ENCODE data around the gene TBL1XR1. TPM values are rescaled to one million over a fixed set of nuclear protein-coding genes. Genes with fewer than 3 reads are reported as not detected.

The TBL1XR1 gene
- total and polyA plus RNA-seq, 8 donors: 14.1 to 93.0 (median 47.2) TPM

- no peaks in the 10 kb centered on the region for H3K36me3 ChIP-seq
- H3K27ac ChIP-seq: no peak overlapping the region
- ATAC-seq (no peak), DNase-seq (no peak), FAIRE-seq (no peak)
- 70 to 71% methylated on average over 10 of the region's 10 CpGs for WGBS, 2 donors
- peaks cover 0 to 17% (median 8%) of the 10 kb centered on the region in 3 donors for H3K4me1 ChIP-seq
- intact Hi-C loops (cut with DNase I): no loop called here
- H3K9me3 ChIP-seq: no peaks in the 10 kb centered on the region
- TF ChIP-seq CTCF (IDR thresholded peaks at IDR 0.05): no peak
- no peak overlapping the region for H3K4me3 ChIP-seq
- no peaks in the 10 kb centered on the region for H3K27me3 ChIP-seq
Observed at GRCh38 chr3:177179281-177180067, 17.8 kb downstream of the TBL1XR1 start.

GRCh38 chr3:177177749-177178221 lies 19.5 kb downstream of the TBL1XR1 start:
- H3K4me1 ChIP-seq: peaks cover 0 to 18% (median 8%) of the 10 kb centered on the region in 3 donors
- H3K36me3 ChIP-seq: no peaks in the 10 kb centered on the region
- H3K9me3 ChIP-seq: no peaks in the 10 kb centered on the region
- H3K27me3 ChIP-seq: no peaks in the 10 kb centered on the region
- no peak for TF ChIP-seq CTCF (IDR thresholded peaks at IDR 0.05)
- ATAC-seq: peak; percentile 35 to 83 (median 66)
- DNase-seq: no peak
- WGBS, 2 donors: 14 to 17% methylated on average over 8 of the region's 8 CpGs
- no peak overlapping the region for H3K4me3 ChIP-seq
- no peak overlapping the region for H3K27ac ChIP-seq
- intact Hi-C loops (cut with DNase I): no loop called here
- FAIRE-seq: no peak

- WGBS, 2 donors: 38 to 43% methylated on average over 5 of the region's 5 CpGs
- H3K4me1 ChIP-seq: peaks cover 0 to 18% (median 15%) of the 10 kb centered on the region in 3 donors
- no peak overlapping the region for H3K27ac ChIP-seq
- no peak for DNase-seq
- H3K27me3 ChIP-seq: no peaks in the 10 kb centered on the region
- intact Hi-C loops (cut with DNase I): no loop called here
- no peak for FAIRE-seq
- no peaks in the 10 kb centered on the region for H3K36me3 ChIP-seq
- no peak for TF ChIP-seq CTCF (IDR thresholded peaks at IDR 0.05)
- ATAC-seq: no peak
- H3K4me3 ChIP-seq: no peak overlapping the region
- no peaks in the 10 kb centered on the region for H3K9me3 ChIP-seq
Observed at GRCh38 chr3:177174607-177175170, 22.6 kb downstream of the TBL1XR1 start.

- Histone ChIP-seq H3K27me3 (no peaks in the 10 kb centered on the region), H3K4me3 (no peak overlapping the region), H3K27ac (no peak overlapping the region), H3K9me3 (no peaks in the 10 kb centered on the region), H3K36me3 (no peaks in the 10 kb centered on the region), H3K4me1 (peaks cover 0 to 13% (median 8%) of the 10 kb centered on the region in 3 donors)
- ATAC-seq (peak in 2 of 4 donors; percentile 47 to 60), FAIRE-seq (no peak), DNase-seq (no peak)
- TF ChIP-seq CTCF (IDR thresholded peaks at IDR 0.05): no peak
- intact Hi-C loops (cut with DNase I): no loop called here
- 61 to 62% methylated on average over 4 of the region's 4 CpGs for WGBS, 2 donors
Observed at GRCh38 chr3:177169936-177170722, 27.2 kb downstream of the TBL1XR1 start.

All from pancreas (tissue), 10 donors.